Thymus (tissue), 11 donors: Measurements from ENCODE around the gene MTMR3. TPM values are rescaled to one million over a fixed set of nuclear protein-coding genes. Genes with fewer than 3 reads are reported as not detected.
A peak's percentile ranks its signal among the peaks of the same experiment; 100 is the strongest.

ENCODE experiments used
- DNase-seq, 9 donors: peaks; one replicate each; pipeline ENCODE4 v3.0.0-alpha.2; 2013; ENCODE audit warnings: low spot score in 9 of 9, low read depth in 6 of 9, missing footprints in 1 of 9
- H3K27ac ChIP-seq, 2 donors: one replicate each; pipeline ENCODE4 v1.5.1; 2013; ENCODE audit warnings: control low read depth in 1 of 2, low read depth in 1 of 2, low read length in 1 of 2, mild to moderate bottlenecking in 1 of 2, moderate library complexity in 1 of 2
- H3K27me3 ChIP-seq, 2 donors: one replicate each; pipeline ENCODE4 v1.5.1; 2013; ENCODE audit warnings: low read length in 1 of 2; ENCODE audit not compliant: control insufficient read depth in 2 of 2, insufficient read depth in 1 of 2
- H3K36me3 ChIP-seq, 2 donors: one replicate each; pipeline ENCODE4 v1.5.1; 2013; ENCODE audit warnings: low read length in 1 of 2, mild to moderate bottlenecking in 1 of 2, moderate library complexity in 1 of 2; ENCODE audit not compliant: control insufficient read depth in 2 of 2, insufficient read depth in 2 of 2
- H3K4me1 ChIP-seq, 2 donors: one replicate each; pipeline ENCODE4 v1.5.1; 2013; ENCODE audit warnings: low read length in 2 of 2; ENCODE audit not compliant: control insufficient read depth in 2 of 2, insufficient read depth in 2 of 2
- H3K4me3 ChIP-seq, 2 donors: one replicate each; pipeline ENCODE4 v1.5.1; 2013; ENCODE audit warnings: low read length in 2 of 2, control low read depth in 1 of 2, mild to moderate bottlenecking in 1 of 2
- H3K9me3 ChIP-seq, 2 donors: one replicate each; pipeline ENCODE4 v1.5.1; 2013; ENCODE audit warnings: low read length in 1 of 2, mild to moderate bottlenecking in 1 of 2; ENCODE audit not compliant: control insufficient read depth in 2 of 2, insufficient read depth in 1 of 2
- WGBS: extraction: QIAGEN DNeasy Blood & Tissue Kit; methylation state at CpG from one replicate; pipeline ENCODE4 v1.1.7; 2013; 5-methylcytosine and 5-hydroxymethylcytosine counted together
- polyA plus RNA-seq: library from polyadenylated mRNA; stranded (reverse); fragments of 200-250 nt; gene quantifications from one replicate; pipeline ENCODE4 v1.2.3, GENCODE V29; 2013
- total RNA-seq: library from RNA; stranded (reverse); fragments of 120-200 nt; gene quantifications from one replicate; pipeline ENCODE4 v1.2.4, GENCODE V29; 2013
- donor health status: healthy.

Gene MTMR3
- total and polyA plus RNA-seq, 2 donors: 14.8 to 16.4 TPM

- WGBS: 84% methylated on average over 10 of the region's 10 CpGs
- Histone ChIP-seq H3K27me3 (peaks cover 0 to 29% of the 10 kb centered on the region in 2 donors), H3K4me1 (peaks cover 5 to 13% of the 10 kb centered on the region in 2 donors), H3K27ac (peak overlapping the region in 1 of 2 donors; percentile 65), H3K4me3 (no peak overlapping the region), H3K36me3 (no peaks in the 10 kb centered on the region), H3K9me3 (peaks cover 0 to 4% of the 10 kb centered on the region in 2 donors)
- DNase-seq: peak in 4 of 9 donors; percentile 9 to 44 (median 16)
Observed at GRCh38 chr22:30078320-30079311, 195.6 kb downstream of the MTMR3 start.

DNA sequence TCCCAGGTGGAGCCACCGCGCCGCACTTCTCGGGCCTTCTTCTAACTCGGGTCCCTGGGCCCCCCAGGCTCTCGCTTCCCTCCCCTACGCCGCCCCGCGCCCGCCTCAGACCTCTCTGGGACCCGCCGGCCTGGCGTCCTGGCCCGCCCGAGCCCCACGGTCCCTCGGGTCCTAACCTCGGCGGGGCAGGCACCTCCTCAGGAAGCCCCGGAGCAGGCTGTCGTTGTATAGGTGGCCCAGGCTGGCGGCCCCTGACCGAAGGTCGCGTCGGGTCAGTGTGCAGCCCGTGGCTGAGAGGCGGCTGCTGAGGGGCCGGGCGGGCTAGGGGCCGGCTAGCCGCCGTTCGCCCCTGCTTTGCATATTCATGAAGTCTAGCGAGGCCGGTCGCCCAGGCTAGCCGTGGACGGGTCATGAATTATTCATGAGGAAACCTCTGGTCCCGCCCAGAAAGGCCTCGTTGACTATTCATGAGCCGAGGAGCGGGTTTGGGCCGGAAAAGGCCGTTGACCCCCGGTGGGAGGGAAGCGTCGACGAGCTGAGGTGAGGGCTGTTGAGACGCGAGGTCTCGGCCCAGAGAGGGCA lies 197.1 kb downstream of the MTMR3 start, which contains the start of gene HORMAD2:
HORMAD2 (plus strand) TSS at position 513 of the 582 bp plus-strand sequence. CDS start 13,489 bp downstream, outside the sequence.
- Histone ChIP-seq H3K27me3 (peaks cover 0 to 29% of the 10 kb centered on the region in 2 donors), H3K4me3 (no peak within 1 kb of the TSS), H3K9me3 (peaks cover 0 to 4% of the 10 kb centered on the region in 2 donors), H3K4me1 (peaks cover 5 to 13% of the 10 kb centered on the region in 2 donors), H3K27ac (no peak within 1 kb of the TSS), H3K36me3 (no peaks in the 10 kb centered on the region)
- 41% methylated on average over 53 of the region's 53 CpGs for WGBS
- peak in 1 of 9 donors; percentile 24 for DNase-seq

Other genes with a start within 250 kb of the MTMR3 start
- gene CABP7, start 163.2 kb upstream of the MTMR3 start, total RNA-seq: 0.14 TPM
- 0.52 TPM for gene CABP7, start 163.2 kb upstream of the MTMR3 start, polyA plus RNA-seq
- 31.1 TPM for gene ZMAT5, start 116.2 kb upstream of the MTMR3 start, total RNA-seq
- gene ZMAT5, start 116.2 kb upstream of the MTMR3 start, polyA plus RNA-seq: 21.8 TPM
- gene UQCR10, start 115.8 kb upstream of the MTMR3 start, total RNA-seq: 154 TPM
- 157 TPM for gene UQCR10, start 115.8 kb upstream of the MTMR3 start, polyA plus RNA-seq
- 26.4 TPM for gene ASCC2, start 44.9 kb upstream of the MTMR3 start, total RNA-seq
- gene ASCC2, start 44.9 kb upstream of the MTMR3 start, polyA plus RNA-seq: 51.8 TPM
- gene HORMAD2, start 197.3 kb downstream of the MTMR3 start, total RNA-seq: 0.09 TPM
- gene HORMAD2, start 197.3 kb downstream of the MTMR3 start, polyA plus RNA-seq: 0.11 TPM